Stimulated activated CD4-positive, alpha-beta T cell treated with anti-CD3 and anti-CD28 coated beads, Interleukin-4, amount 100 ng/mL, for 24 hours (primary cell): ENCODE data around the gene ENDOD1.

Source experiments
- DNase-seq: peaks from one replicate; pipeline ENCODE4 v3.0.0-alpha.2; 2020

Gene ENDOD1

GRCh38 chr11:95144313-95145235 lies 54.9 kb downstream of the ENDOD1 start:
- no peak for DNase-seq

GRCh38 chr11:95145430-95146060 lies 55.9 kb downstream of the ENDOD1 start:
- DNase-seq: no peak

- no peak for DNase-seq
Observed at GRCh38 chr11:95147364-95147905, 57.8 kb downstream of the ENDOD1 start.

GRCh38 chr11:95148406-95148805 lies 58.8 kb downstream of the ENDOD1 start:
- DNase-seq: no peak

GRCh38 chr11:95148938-95149337 lies 59.3 kb downstream of the ENDOD1 start:
- no peak for DNase-seq

GRCh38 chr11:95149651-95150364 lies 60.2 kb downstream of the ENDOD1 start:
- DNase-seq: no peak

- DNase-seq: peak; percentile 93
Observed at GRCh38 chr11:95150956-95151684, 61.5 kb downstream of the ENDOD1 start.

- DNase-seq: peak; percentile 41
Observed at GRCh38 chr11:95152876-95153856, 63.5 kb downstream of the ENDOD1 start.

- no peak for DNase-seq
Observed at GRCh38 chr11:95153857-95154246, 64.2 kb downstream of the ENDOD1 start.

GRCh38 chr11:95154514-95154913 lies 64.9 kb downstream of the ENDOD1 start:
- peak; percentile 75 for DNase-seq

GRCh38 chr11:95155385-95155784 lies 65.7 kb downstream of the ENDOD1 start:
- DNase-seq: no peak

GRCh38 chr11:95156133-95156721 lies 66.6 kb downstream of the ENDOD1 start:
- DNase-seq: no peak

- no peak for DNase-seq
Observed at GRCh38 chr11:95156916-95157541, 67.4 kb downstream of the ENDOD1 start.

- no peak for DNase-seq
Observed at GRCh38 chr11:95157824-95158223, 68.2 kb downstream of the ENDOD1 start.

GRCh38 chr11:95161248-95161647 lies 71.6 kb downstream of the ENDOD1 start:
- no peak for DNase-seq

GRCh38 chr11:95163106-95163505 lies 73.5 kb downstream of the ENDOD1 start:
- no peak for DNase-seq

- no peak for DNase-seq
Observed at GRCh38 chr11:95165638-95166037, 76.0 kb downstream of the ENDOD1 start.

- DNase-seq: no peak
Observed at GRCh38 chr11:95166781-95167180, 77.1 kb downstream of the ENDOD1 start.

- DNase-seq: no peak
Observed at GRCh38 chr11:95170294-95170693, 80.6 kb downstream of the ENDOD1 start.

GRCh38 chr11:95175818-95176380 lies 86.3 kb downstream of the ENDOD1 start:
- DNase-seq: no peak
